K562 (cell line): ENCODE data around the gene EYA4. TPM values are rescaled to one million over a fixed set of nuclear protein-coding genes. Genes with fewer than 3 reads are reported as not detected.

Experiments
- ATAC-seq: fragments of 200-7000 bp; cut with Tn5 transposase; 3 replicates; pipeline ENCODE4 v1.9.1; 2020; ENCODE audit warnings: moderate library complexity
- BruUV-seq: library from RNA; stranded (reverse); fragments of 400-500 nt; replicated peaks from 2 replicates; lab custom pipeline; 2021; lab: Mats Ljungman, UMichigan
- CTCF ChIA-PET: fragments of 300-600 bp; formaldehyde crosslinking; extraction: SDS; loops from one replicate; lab custom pipeline; 2021; ENCODE audit warnings: low intra/inter-chr PET ratio; lab: Yijun Ruan, JAX
- POLR2A ChIA-PET: fragments of 300-600, 350-650 bp; sonication (Branson Sonifier 250); formaldehyde crosslinking; extraction: SDS; loops from one replicate; lab custom pipeline; 2021; ENCODE audit warnings: antibody characterized with exemption, inconsistent platforms; lab: Yijun Ruan, JAX
- DNase-seq, 4 experiments: peaks; one replicate each; pipeline versions ENCODE4 v3.0.0 to v3.0.0-alpha.2; 2011 to 2018; ENCODE audit warnings: low spot score in 3 of 4, mixed read lengths in 3 of 4; ENCODE audit errors: extremely low read depth in 1 of 4
- FAIRE-seq: peaks from 2 replicates; lab custom pipeline; 2011; peaks lifted over from hg19 to GRCh38; lab: Jason Lieb, UNC
- H2AFZ ChIP-seq: 2 replicates; pipeline ENCODE4 v1.6.0; 2011; ENCODE audit warnings: low read depth, low read length, control low read depth, inconsistent platforms
- H3K27ac ChIP-seq: fragments of 200-600 bp; 3 replicates; pipeline ENCODE4 v1.8.0; 2011; ENCODE audit warnings: low read depth, mild to moderate bottlenecking, control low read depth, inconsistent platforms, low read length, moderate library complexity, mixed read lengths; ENCODE audit errors: extremely low read depth
- H3K27me3 ChIP-seq, 2 experiments: fragments of 300-600 bp in 1 of 2; 2 replicates in 1 of 2; 3 replicates in 1 of 2; pipeline versions ENCODE4 v1.6.0 to v1.8.0; 2011; ENCODE audit warnings: inconsistent platforms in 2 of 2, low read length in 2 of 2, mild to moderate bottlenecking in 1 of 2, mixed read lengths in 1 of 2, moderate library complexity in 1 of 2; ENCODE audit not compliant: control insufficient read depth in 2 of 2, insufficient read depth in 2 of 2
- H3K36me3 ChIP-seq: fragments of 300-600 bp; 3 replicates; pipeline ENCODE4 v1.8.0; 2011; ENCODE audit warnings: mild to moderate bottlenecking, low read length, inconsistent platforms; ENCODE audit not compliant: control insufficient read depth, insufficient read depth
- H3K4me1 ChIP-seq, 2 experiments: fragments of 200-600 bp in 1 of 2; replicated peaks in 1 of 2; 2 replicates in 1 of 2; 3 replicates in 1 of 2; pipeline versions ENCODE4 v1.5.1 to v1.8.0; 2011; ENCODE audit warnings: inconsistent platforms in 2 of 2, low read length in 2 of 2, mild to moderate bottlenecking in 1 of 2, mixed read lengths in 1 of 2, moderate library complexity in 1 of 2; ENCODE audit not compliant: control insufficient read depth in 2 of 2, insufficient read depth in 2 of 2
- H3K4me2 ChIP-seq: 2 replicates; pipeline ENCODE4 v1.6.1; 2011; ENCODE audit warnings: low read length, control low read depth, inconsistent platforms, mixed read lengths; ENCODE audit not compliant: insufficient read depth
- H3K4me3 ChIP-seq: fragments of 200-600 bp; sonication (generic), shearing (Covaris generic); 2 replicates; pipeline ENCODE4 v1.5.1; 2016; ENCODE audit warnings: control low read depth, inconsistent platforms
- H3K79me2 ChIP-seq: fragments of 200-600 bp; 3 replicates; pipeline ENCODE4 v1.8.0; 2011; ENCODE audit warnings: low read length, inconsistent platforms; ENCODE audit not compliant: control insufficient read depth, insufficient read depth
- H3K9ac ChIP-seq, 2 experiments: 2 replicates each; pipeline versions ENCODE4 v1.6.0 to v1.6.1; 2011; ENCODE audit warnings: low read depth in 2 of 2, low read length in 2 of 2, control low read depth in 1 of 2, inconsistent platforms in 1 of 2, mild to moderate bottlenecking in 1 of 2, mixed read lengths in 1 of 2; ENCODE audit not compliant: insufficient read depth in 1 of 2
- H3K9me1 ChIP-seq: one replicate; pipeline ENCODE4 v1.6.0; 2011; ENCODE audit warnings: inconsistent platforms, mild to moderate bottlenecking, low read length, moderate library complexity; ENCODE audit not compliant: control insufficient read depth, insufficient read depth
- H3K9me3 ChIP-seq: replicated peaks from 2 replicates; pipeline ENCODE4 v1.5.1; 2011; ENCODE audit warnings: low read depth, low read length, inconsistent platforms; ENCODE audit not compliant: control insufficient read depth, insufficient read depth
- H4K20me1 ChIP-seq: replicated peaks from 2 replicates; pipeline ENCODE4 v1.6.1; 2011; ENCODE audit warnings: low read length, inconsistent platforms, mixed read lengths; ENCODE audit not compliant: control insufficient read depth, insufficient read depth
- CHAMP1 ChIP-seq: fragments of 450-650 bp; IDR thresholded peaks from 2 replicates; pipeline ENCODE4 v1.6.1; 2016; ENCODE audit warnings: mild to moderate bottlenecking
- DIDO1 ChIP-seq: fragments of 450-650 bp; IDR thresholded peaks from 2 replicates; pipeline ENCODE4 v1.6.1; 2016; ENCODE audit warnings: low read depth, missing biosample characterization, missing genetic modification characterization
- FOXA1 ChIP-seq: fragments of 450-650 bp; IDR thresholded peaks from 2 replicates; pipeline ENCODE4 v1.6.1; 2016; ENCODE audit warnings: mild to moderate bottlenecking, borderline replicate concordance
- HIVEP1 ChIP-seq: fragments of 250-450 bp; sonication (Bioruptor Pico); IDR thresholded peaks from 2 replicates; pipeline ENCODE4 v1.4.0; 2020; ENCODE audit warnings: mild to moderate bottlenecking
- HMGXB4 ChIP-seq: sonication (generic); formaldehyde crosslinking; IDR thresholded peaks from 2 replicates; pipeline ENCODE4 v1.8.1; 2023; ENCODE audit warnings: mild to moderate bottlenecking, missing genetic modification reagents
- KDM4B ChIP-seq, 2 experiments: fragments of 450-650 bp in 1 of 2; sonication (generic) in 1 of 2; IDR thresholded peaks; 2 replicates each; pipeline ENCODE4 v1.6.1; 2016 to 2017; ENCODE audit warnings: borderline replicate concordance in 2 of 2, antibody characterized with exemption in 1 of 2, low read depth in 1 of 2, mild to moderate bottlenecking in 1 of 2
- PRDM10 ChIP-seq: fragments of 450-650 bp; IDR thresholded peaks from 2 replicates; pipeline ENCODE4 v1.6.1; 2018; ENCODE audit not compliant: partially characterized antibody
- TOE1 ChIP-seq, 2 experiments: fragments of 450-650 bp in 1 of 2; sonication (generic) in 1 of 2; formaldehyde crosslinking in 1 of 2; IDR thresholded peaks; 2 replicates each; pipeline versions ENCODE4 v1.7.1 to v1.8.0; 2016 to 2022; ENCODE audit warnings: borderline replicate concordance in 2 of 2, mild to moderate bottlenecking in 2 of 2, antibody characterized with exemption in 1 of 2, inconsistent platforms in 1 of 2, low read depth in 1 of 2, missing genetic modification reagents in 1 of 2, moderate library complexity in 1 of 2
- ZNF140 ChIP-seq: fragments of 250-450 bp; sonication (Bioruptor Pico); IDR thresholded peaks from 2 replicates; pipeline ENCODE4 v1.8.0; 2021; ENCODE audit warnings: moderate library complexity, mild to moderate bottlenecking, inconsistent platforms
- ZNF644 ChIP-seq: fragments of 200-800 bp; sonication (Bioruptor generic); IDR thresholded peaks from 2 replicates; pipeline ENCODE4 v1.6.1; 2016; ENCODE audit warnings: low read depth, missing genetic modification characterization, missing compliant biosample characterization
- WGBS: fragments of 100-300 bp; shearing (Covaris generic); methylation state at CpG from one replicate; pipeline ENCODE4 v1.1.6; 2016; ENCODE audit warnings: low coverage, mixed read lengths; ENCODE audit not compliant: insufficient coverage; ENCODE audit errors: missing lambda C conversion rate; 5-methylcytosine and 5-hydroxymethylcytosine counted together
- in situ Hi-C: fragments of 300-500 bp; cut with MboI; formaldehyde crosslinking; loops from 4 replicates; pipeline ENCODE4 v1.15.0; 2018; ENCODE audit warnings: inconsistent platforms, mixed read lengths
- intact Hi-C: fragments of 100-400 bp; cut with micrococcal nuclease; formaldehyde crosslinking; loops from 2 replicates; pipeline ENCODE4 v1.14.2; 2022
- polyA plus RNA-seq, 8 experiments: library from polyadenylated mRNA; depleted of rRNA in 4 of 8; stranded (reverse) in 5 of 8; unstranded in 3 of 8; fragments of >200 nt; fragmentation: Nextera tagmentation in 2 of 8; fragmentation: Illumina TruSeq in 1 of 8; extraction: Ambion mirVana in 2 of 8; extraction: Trizol in 1 of 8; gene quantifications; 2 replicates each; pipeline versions ENCODE4 v1.2.1 to v1.2.3, GENCODE V29; 2011 to 2014; ENCODE audit warnings: inconsistent platforms in 1 of 8, missing spikeins in 1 of 8
- total RNA-seq, 7 experiments: library from RNA; depleted of rRNA in 6 of 7; stranded (reverse); fragments of >200 nt in 6 of 7; fragmentation: Illumina TruSeq in 2 of 7; extraction: Trizol in 2 of 7; gene quantifications; 2 replicates each; pipeline versions ENCODE4 v1.2.1 to v1.2.3, GENCODE V29; 2011 to 2021; ENCODE audit warnings: low replicate concordance in 1 of 7

Gene EYA4
- total and polyA plus RNA-seq, 9 of the 15 experiments (the other 6 are each of a cell fraction or from before 2014, with no cell fraction given) = 0.03 to 0.04 TPM; not detected in 7

- H3K9ac ChIP-seq = no peak overlapping the region
- no TSS peak for BruUV-seq
- no peaks in the 10 kb centered on the region for H3K9me3 ChIP-seq
- no peak overlapping the region for H3K4me2 ChIP-seq
- no peaks in the 10 kb centered on the region for H3K79me2 ChIP-seq
- no peaks in the 10 kb centered on the region for H4K20me1 ChIP-seq
- TF ChIP-seq DIDO1 (tag) = no peak
- TF ChIP-seq FOXA1 = no peak
- TF ChIP-seq CHAMP1 = no peak
- no peak for TF ChIP-seq KDM4B (IDR thresholded peaks at IDR 0.05; ENCODE audit: borderline replicate concordance in 2 of 2, low read depth in 1 of 2)
- TF ChIP-seq HMGXB4 (CRISPR knock-in tag) = no peak
- TF ChIP-seq HIVEP1 (CRISPR knock-in tag) = no peak
- no peak for TF ChIP-seq ZNF644 (tag)
- TF ChIP-seq TOE1 (IDR thresholded peaks at IDR 0.05; ENCODE audit: borderline replicate concordance) = no peak
- TF ChIP-seq TOE1 (CRISPR knock-in tag; IDR thresholded peaks at IDR 0.05; ENCODE audit: borderline replicate concordance, low read depth) = no peak
- no peak for TF ChIP-seq PRDM10
- no peak for TF ChIP-seq ZNF140 (CRISPR knock-in tag)
- TF ChIP-seq, all 486 proteins: peak for 0
- Histone ChIP-seq H2AFZ (no peak overlapping the region), H3K36me3 (no peaks in the 10 kb centered on the region), H3K9me1 (no peaks in the 10 kb centered on the region), H3K4me1 (no peaks in the 10 kb centered on the region), H3K27ac (no peak overlapping the region), H3K27me3 (no peaks in the 10 kb centered on the region), H3K4me3 (no peak overlapping the region)
- no peak for DNase-seq
- in situ Hi-C loops (no loop called here), intact Hi-C loops (no loop called here)
- ChIA-PET CTCF (no interaction called here), POLR2A (no interaction called here)
- 3% methylated on average over 7 of the region's 7 CpGs for WGBS
- no peak for FAIRE-seq
- ATAC-seq = no peak
These were observed 194.0 kb downstream of the EYA4 start for GRCh38 chr6:133435065-133435728.
